GM12874 (cell line): ENCODE measurements around the gene SMIM33.

Experiments
- CTCF ChIP-seq: IDR thresholded peaks from 2 replicates; pipeline ENCODE4 v1.5.1; 2011; ENCODE audit warnings: low read depth, mild to moderate bottlenecking, control low read depth, low read length, moderate library complexity; ENCODE audit not compliant: insufficient read depth

The SMIM33 gene

GRCh38 chr5:139458580-139459407 lies 12.0 kb upstream of the SMIM33 start:
- TF ChIP-seq CTCF, result no peak

GRCh38 chr5:139459451-139459934 lies 11.3 kb upstream of the SMIM33 start:
- TF ChIP-seq CTCF, result no peak

GRCh38 chr5:139460455-139460854 lies 10.3 kb upstream of the SMIM33 start:
- no peak for TF ChIP-seq CTCF

DNA sequence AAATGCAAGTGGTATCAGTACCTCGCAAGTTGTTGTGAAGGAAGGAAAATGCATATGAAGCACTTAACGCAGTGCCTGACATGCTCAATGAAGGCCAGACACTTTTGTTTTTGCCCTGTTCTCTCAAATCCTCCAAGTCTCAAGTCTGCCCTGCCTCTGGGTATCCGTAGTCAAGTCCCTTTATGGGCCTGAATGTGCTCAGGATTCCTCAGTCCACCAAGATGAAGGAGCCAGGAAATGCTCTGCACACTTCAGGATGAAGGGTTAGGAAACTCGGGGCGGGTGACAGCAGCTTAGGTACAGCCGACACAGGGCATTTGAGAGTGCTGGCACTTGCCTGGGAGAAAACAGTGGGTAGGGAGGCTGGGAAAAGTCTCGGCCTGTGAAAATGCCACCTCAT lies 9.6 kb upstream of the SMIM33 start:
- TF ChIP-seq CTCF, result no peak

- TF ChIP-seq CTCF, result no peak
These were observed 9.1 kb upstream of the SMIM33 start for GRCh38 chr5:139461698-139462097.

DNA sequence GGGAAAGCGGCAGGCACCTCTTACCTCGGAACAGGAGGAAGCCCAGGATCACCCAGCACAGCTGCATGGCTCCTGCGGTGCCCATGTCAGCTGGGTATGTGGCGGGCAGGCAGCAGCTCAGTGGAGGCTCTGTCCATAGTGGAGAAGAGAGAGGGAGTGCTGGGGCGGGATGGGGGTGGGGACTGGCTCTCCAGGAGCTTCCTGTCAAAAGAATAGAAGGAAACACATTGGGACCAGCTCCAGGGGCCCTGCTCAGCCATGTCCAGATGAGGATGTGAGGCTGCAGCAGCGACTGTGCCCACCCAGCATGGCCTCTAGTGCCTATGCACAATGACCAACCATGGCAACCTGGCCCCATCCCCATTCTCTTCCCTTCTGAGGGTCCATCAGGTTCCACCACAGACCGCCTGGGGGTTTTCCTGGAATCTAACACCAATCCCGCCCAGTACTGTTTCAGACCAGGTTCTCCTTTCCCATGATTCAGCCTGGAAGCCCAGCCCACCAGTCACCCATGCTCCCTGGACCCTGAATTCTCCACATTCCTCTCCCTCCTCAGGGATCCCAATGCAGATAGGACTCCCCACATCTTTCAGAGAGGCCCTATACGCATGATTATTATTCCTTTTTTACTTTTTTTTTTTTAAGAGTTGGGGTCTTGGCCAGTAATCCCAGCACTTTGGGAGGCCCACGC lies 8.1 kb upstream of the SMIM33 start, which contains the start of gene ECSCR:
ECSCR (minus strand) TSS at position 158 of the 691 bp plus-strand sequence; CDS start at position 85, 73 bp downstream.
- TF ChIP-seq CTCF, result no peak

GRCh38 chr5:139468421-139468931 lies 2.3 kb upstream of the SMIM33 start:
- no peak for TF ChIP-seq CTCF
